Measurements from ENCODE around the gene RNASE8.

- TF ChIP-seq CTCF (IDR thresholded peaks at IDR 0.05; ENCODE audit: low read depth, low read length): no peak
- no peak for TF ChIP-seq EZH2phosphoT487 (IDR thresholded peaks at IDR 0.05; ENCODE audit: low read depth)
Measured at GRCh38 chr14:21059842-21060613, 2.4 kb downstream of the RNASE8 start.

All from OCI-LY3 (cell line).